Activated naive CD4-positive, alpha-beta T cell treated with anti-CD3 and anti-CD28 coated beads, Interleukin-2, amount 10 ng/mL, durations not matched to agents 7 days and 5 days (primary cell): Measurements from ENCODE around the gene MVK.

Source experiments
- CTCF ChIA-PET: fragments of 350-600 bp; sonication (Branson Sonifier 250); formaldehyde crosslinking; loops from one replicate; lab custom pipeline; 2021; ENCODE audit warnings: antibody characterized with exemption; lab: Charles Lee
- DNase-seq: peaks from one replicate; pipeline ENCODE4 v3.0.0-alpha.2; 2020
- H3K27ac Mint-ChIP-seq: one replicate; pipeline ENCODE4 v1.8.0; 2021; ENCODE audit warnings: mild to moderate bottlenecking, moderate library complexity, mixed read lengths
- H3K27me3 Mint-ChIP-seq: one replicate; pipeline ENCODE4 v1.8.0; 2021; ENCODE audit warnings: mild to moderate bottlenecking, mixed read lengths
- H3K36me3 Mint-ChIP-seq: one replicate; pipeline ENCODE4 v1.8.0; 2021; ENCODE audit warnings: mixed read lengths
- H3K4me1 Mint-ChIP-seq: one replicate; pipeline ENCODE4 v1.8.0; 2021; ENCODE audit warnings: mixed read lengths
- H3K4me3 Mint-ChIP-seq: one replicate; pipeline ENCODE4 v1.8.0; 2021; ENCODE audit warnings: mild to moderate bottlenecking, moderate library complexity, mixed read lengths
- H3K9me3 Mint-ChIP-seq: one replicate; pipeline ENCODE4 v1.8.0; 2021; ENCODE audit warnings: mixed read lengths

MVK gene

DNA sequence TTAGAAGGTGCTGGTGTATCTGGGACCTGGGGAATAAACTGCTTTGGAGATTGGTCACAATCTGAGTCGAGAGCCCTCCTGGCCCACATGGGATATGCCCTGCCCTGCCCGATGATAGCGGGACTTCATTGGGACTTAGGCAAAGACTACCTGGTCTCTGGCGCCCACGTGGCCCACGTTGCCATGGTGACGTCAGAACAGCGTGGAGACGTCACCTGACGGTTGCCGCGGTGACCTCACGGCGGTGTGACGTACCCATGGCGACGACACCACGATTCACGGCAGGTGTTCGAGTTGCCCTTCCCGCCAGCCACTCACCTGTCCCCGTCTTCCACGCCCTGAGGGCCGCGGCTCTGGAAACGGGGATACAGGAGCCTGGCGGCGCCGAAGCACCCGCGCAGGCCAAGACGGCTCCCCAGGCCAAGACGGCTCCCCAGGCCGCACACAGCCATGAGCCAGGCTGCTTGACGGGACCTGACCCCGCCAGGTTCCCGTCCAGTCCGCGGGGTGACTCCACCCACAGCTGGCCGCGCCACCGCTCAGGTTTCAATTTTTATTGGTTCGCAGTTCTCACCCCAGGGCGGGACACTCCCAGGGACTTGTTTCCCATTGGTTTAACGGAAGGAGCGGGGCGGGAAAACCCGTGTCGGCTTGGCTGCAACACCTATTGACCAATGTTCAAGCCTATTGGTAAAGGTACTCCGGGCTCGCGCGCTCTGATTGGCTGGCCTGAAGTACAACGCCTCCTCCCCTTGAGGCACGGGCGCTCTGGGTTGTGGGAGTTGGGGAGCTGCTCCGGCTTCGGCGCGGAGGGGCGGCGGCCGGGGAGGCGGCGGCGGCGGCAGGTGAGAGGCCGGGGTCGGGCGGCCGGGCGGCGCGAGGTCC, at the start of gene MVK, which contains the start of gene MMAB:
TSS of gene MVK (plus strand) at position 766 of the 885 bp plus-strand sequence. CDS start 1,029 bp downstream, outside the sequence.
TSS of gene MMAB (minus strand) at position 476 of the 885 bp plus-strand sequence. CDS start at position 452, 24 bp downstream.
- Mint-ChIP-seq H3K27me3 (peaks cover 6% of the 10 kb centered on the region), H3K9me3 (no peaks in the 10 kb centered on the region), H3K36me3 (peaks cover 45% of the 10 kb centered on the region), H3K27ac (peak within 1 kb of the TSS; percentile 90), H3K4me3 (peak within 1 kb of the TSS; percentile 88), H3K4me1 (peaks cover 33% of the 10 kb centered on the region)
- CTCF ChIA-PET, result interaction anchor here (0.9 to 2.8 kb wide), 4 partner anchors 13 to 203 kb away, joined by 3 to 17 read pairs (median 5); no protein-coding TSS in a partner anchor
- peak; percentile 100 for DNase-seq

GRCh38 chr12:109524466-109525278, 48.9 kb upstream of the MVK start:
- H3K36me3 Mint-ChIP-seq, result peaks cover 17% of the 10 kb centered on the region

DNA sequence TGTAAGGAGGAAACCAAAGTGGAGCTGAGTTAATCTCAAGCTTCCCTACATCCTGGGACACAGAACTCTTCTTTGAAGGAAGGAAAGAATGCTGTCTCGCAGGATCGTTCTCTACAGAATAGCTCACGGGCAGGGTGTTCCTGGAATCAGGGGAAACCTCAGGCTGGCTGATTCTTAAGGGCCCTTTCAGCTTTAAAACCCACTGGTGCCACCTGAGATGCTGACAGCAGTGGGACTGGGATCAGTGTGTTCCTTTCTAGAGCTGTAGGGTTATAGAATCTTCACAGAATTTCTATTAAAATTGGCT, 48.4 kb upstream of the MVK start:
- Mint-ChIP-seq H3K4me1 (no peaks in the 10 kb centered on the region), H3K36me3 (peaks cover 19% of the 10 kb centered on the region), H3K27ac (no peak overlapping the region), H3K4me3 (no peak overlapping the region), H3K27me3 (no peaks in the 10 kb centered on the region), H3K9me3 (no peaks in the 10 kb centered on the region)
- no peak for DNase-seq
- CTCF ChIA-PET, result interaction anchor here (1.3 to 2.4 kb wide), 4 partner anchors 12 to 252 kb away, joined by 4 to 6 read pairs (median 5); no protein-coding TSS in a partner anchor

More at GRCh38 chr12:109524466-109525278, 48.9 kb upstream of the MVK start:
- DNase-seq, result no peak
- CTCF ChIA-PET, result interaction anchor here (1.0 to 2.4 kb wide), 7 partner anchors 13 to 320 kb away, joined by 3 to 6 read pairs (median 5); no protein-coding TSS in a partner anchor
- Mint-ChIP-seq H3K4me3 (no peak overlapping the region), H3K27me3 (no peaks in the 10 kb centered on the region), H3K9me3 (no peaks in the 10 kb centered on the region), H3K4me1 (no peaks in the 10 kb centered on the region), H3K27ac (no peak overlapping the region)

- CTCF ChIA-PET, result no interaction called here
- H3K27ac Mint-ChIP-seq, result no peak overlapping the region
- peaks cover 16% of the 10 kb centered on the region for H3K36me3 Mint-ChIP-seq
Measured at GRCh38 chr12:109527489-109528123, 46.0 kb upstream of the MVK start.

GRCh38 chr12:109529691-109530640, 43.6 kb upstream of the MVK start:
- Mint-ChIP-seq H3K9me3 (no peaks in the 10 kb centered on the region), H3K4me3 (no peak overlapping the region), H3K27me3 (no peaks in the 10 kb centered on the region), H3K4me1 (no peaks in the 10 kb centered on the region), H3K27ac (no peak overlapping the region), H3K36me3 (peaks cover 9% of the 10 kb centered on the region)
- CTCF ChIA-PET, result interaction anchor here (0.8 to 1.2 kb wide), 3 partner anchors 9 to 275 kb away, joined by 3 to 4 read pairs (median 3); no protein-coding TSS in a partner anchor
- DNase-seq, result no peak

More at GRCh38 chr12:109527489-109528123, 46.0 kb upstream of the MVK start:
- no peak overlapping the region for H3K4me3 Mint-ChIP-seq
- no peaks in the 10 kb centered on the region for H3K9me3 Mint-ChIP-seq
- no peaks in the 10 kb centered on the region for H3K4me1 Mint-ChIP-seq
- H3K27me3 Mint-ChIP-seq, result no peaks in the 10 kb centered on the region
- DNase-seq, result no peak

- no peaks in the 10 kb centered on the region for H3K9me3 Mint-ChIP-seq
- no peaks in the 10 kb centered on the region for H3K4me1 Mint-ChIP-seq
- H3K27me3 Mint-ChIP-seq, result no peaks in the 10 kb centered on the region
- CTCF ChIA-PET, result no interaction called here
- DNase-seq, result no peak
- H3K27ac Mint-ChIP-seq, result no peak overlapping the region
- no peak overlapping the region for H3K4me3 Mint-ChIP-seq
- peaks cover 5% of the 10 kb centered on the region for H3K36me3 Mint-ChIP-seq
Measured at GRCh38 chr12:109531411-109531810, 42.2 kb upstream of the MVK start.

GRCh38 chr12:109532721-109533486, 40.7 kb upstream of the MVK start:
- Mint-ChIP-seq H3K27ac (no peak overlapping the region), H3K4me3 (no peak overlapping the region), H3K4me1 (no peaks in the 10 kb centered on the region), H3K36me3 (peaks cover 5% of the 10 kb centered on the region), H3K9me3 (no peaks in the 10 kb centered on the region), H3K27me3 (no peaks in the 10 kb centered on the region)
- DNase-seq, result no peak
- CTCF ChIA-PET, result no interaction called here

DNA sequence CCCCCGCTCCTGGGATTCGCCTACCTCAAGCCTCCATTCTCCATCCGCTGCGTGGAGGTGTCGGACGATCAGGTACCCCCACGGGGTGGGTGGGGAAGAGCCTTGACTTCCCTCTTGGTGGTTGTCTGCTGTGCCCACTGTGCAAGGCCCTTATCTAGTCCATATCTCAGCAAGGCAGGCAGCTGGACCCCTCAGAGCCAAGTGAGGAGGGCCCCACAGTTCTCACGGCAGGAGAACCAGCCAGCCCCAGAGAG, 40.2 kb upstream of the MVK start:
- Mint-ChIP-seq H3K36me3 (peaks cover 5% of the 10 kb centered on the region), H3K4me3 (no peak overlapping the region), H3K27ac (no peak overlapping the region), H3K4me1 (no peaks in the 10 kb centered on the region), H3K27me3 (no peaks in the 10 kb centered on the region), H3K9me3 (no peaks in the 10 kb centered on the region)
- DNase-seq, result no peak
- CTCF ChIA-PET, result no interaction called here

GRCh38 chr12:109534456-109534855, 39.1 kb upstream of the MVK start:
- H3K4me1 Mint-ChIP-seq, result no peaks in the 10 kb centered on the region
- no peaks in the 10 kb centered on the region for H3K27me3 Mint-ChIP-seq
- CTCF ChIA-PET, result no interaction called here
- H3K27ac Mint-ChIP-seq, result no peak overlapping the region
- no peak overlapping the region for H3K4me3 Mint-ChIP-seq
- H3K9me3 Mint-ChIP-seq, result no peaks in the 10 kb centered on the region
- H3K36me3 Mint-ChIP-seq, result peaks cover 5% of the 10 kb centered on the region
- no peak for DNase-seq

GRCh38 chr12:109535231-109535862, 38.2 kb upstream of the MVK start:
- DNase-seq, result no peak
- Mint-ChIP-seq H3K27me3 (no peaks in the 10 kb centered on the region), H3K27ac (no peak overlapping the region), H3K4me1 (no peaks in the 10 kb centered on the region), H3K9me3 (no peaks in the 10 kb centered on the region), H3K36me3 (peaks cover 4% of the 10 kb centered on the region), H3K4me3 (no peak overlapping the region)
- CTCF ChIA-PET, result interaction anchor here (0.6 kb wide), 1 partner anchor 306 kb away, joined by 3 read pairs; no protein-coding TSS in a partner anchor

DNA sequence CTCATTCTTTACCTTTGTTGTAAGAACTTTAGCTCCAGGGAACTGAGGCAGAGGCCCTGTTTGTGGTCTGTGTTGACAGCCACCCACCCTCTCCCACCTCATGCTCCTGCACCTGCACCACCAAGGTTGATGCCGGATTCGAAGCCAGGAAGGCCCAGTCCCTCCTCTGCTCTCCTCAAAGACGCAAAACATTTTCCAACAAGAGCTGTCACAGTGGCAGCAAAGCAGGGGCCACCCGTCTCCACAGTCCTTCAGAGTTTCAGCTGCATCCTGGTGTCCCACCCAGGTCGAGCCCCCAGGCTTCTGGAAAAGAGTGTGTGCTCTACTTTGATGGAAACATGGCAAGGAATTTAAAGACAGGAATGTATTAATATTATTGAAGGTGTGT, 37.7 kb upstream of the MVK start:
- no peak overlapping the region for H3K27ac Mint-ChIP-seq
- no peaks in the 10 kb centered on the region for H3K4me1 Mint-ChIP-seq
- DNase-seq, result no peak
- peaks cover 3% of the 10 kb centered on the region for H3K36me3 Mint-ChIP-seq
- H3K4me3 Mint-ChIP-seq, result no peak overlapping the region
- H3K27me3 Mint-ChIP-seq, result no peaks in the 10 kb centered on the region
- CTCF ChIA-PET, result interaction anchor here (2.6 to 3.8 kb wide), 2 partner anchors 11 to 17 kb away, joined by 6 to 13 read pairs; no protein-coding TSS in a partner anchor
- H3K9me3 Mint-ChIP-seq, result no peaks in the 10 kb centered on the region

GRCh38 chr12:109537136-109537535, 36.5 kb upstream of the MVK start:
- Mint-ChIP-seq H3K27ac (no peak overlapping the region), H3K9me3 (no peaks in the 10 kb centered on the region), H3K4me1 (no peaks in the 10 kb centered on the region), H3K27me3 (no peaks in the 10 kb centered on the region), H3K36me3 (peaks cover 2% of the 10 kb centered on the region), H3K4me3 (no peak overlapping the region)
- no peak for DNase-seq
- CTCF ChIA-PET, result interaction anchor here (2.6 to 3.8 kb wide), 2 partner anchors 13 to 19 kb away, joined by 6 to 13 read pairs; no protein-coding TSS in a partner anchor
